KG1 (cell line): ENCODE data around the gene PCDH11X.
"Not testable (repeated sequence)": the region's sequence is repeated elsewhere in the genome, so short reads cannot be mapped to it uniquely, and the experiment has no call there.

Source experiments
- DNase-seq: peaks from one replicate; lab custom pipeline; 2025; lab: John Stamatoyannopoulos, UW

Gene PCDH11X, protein sequence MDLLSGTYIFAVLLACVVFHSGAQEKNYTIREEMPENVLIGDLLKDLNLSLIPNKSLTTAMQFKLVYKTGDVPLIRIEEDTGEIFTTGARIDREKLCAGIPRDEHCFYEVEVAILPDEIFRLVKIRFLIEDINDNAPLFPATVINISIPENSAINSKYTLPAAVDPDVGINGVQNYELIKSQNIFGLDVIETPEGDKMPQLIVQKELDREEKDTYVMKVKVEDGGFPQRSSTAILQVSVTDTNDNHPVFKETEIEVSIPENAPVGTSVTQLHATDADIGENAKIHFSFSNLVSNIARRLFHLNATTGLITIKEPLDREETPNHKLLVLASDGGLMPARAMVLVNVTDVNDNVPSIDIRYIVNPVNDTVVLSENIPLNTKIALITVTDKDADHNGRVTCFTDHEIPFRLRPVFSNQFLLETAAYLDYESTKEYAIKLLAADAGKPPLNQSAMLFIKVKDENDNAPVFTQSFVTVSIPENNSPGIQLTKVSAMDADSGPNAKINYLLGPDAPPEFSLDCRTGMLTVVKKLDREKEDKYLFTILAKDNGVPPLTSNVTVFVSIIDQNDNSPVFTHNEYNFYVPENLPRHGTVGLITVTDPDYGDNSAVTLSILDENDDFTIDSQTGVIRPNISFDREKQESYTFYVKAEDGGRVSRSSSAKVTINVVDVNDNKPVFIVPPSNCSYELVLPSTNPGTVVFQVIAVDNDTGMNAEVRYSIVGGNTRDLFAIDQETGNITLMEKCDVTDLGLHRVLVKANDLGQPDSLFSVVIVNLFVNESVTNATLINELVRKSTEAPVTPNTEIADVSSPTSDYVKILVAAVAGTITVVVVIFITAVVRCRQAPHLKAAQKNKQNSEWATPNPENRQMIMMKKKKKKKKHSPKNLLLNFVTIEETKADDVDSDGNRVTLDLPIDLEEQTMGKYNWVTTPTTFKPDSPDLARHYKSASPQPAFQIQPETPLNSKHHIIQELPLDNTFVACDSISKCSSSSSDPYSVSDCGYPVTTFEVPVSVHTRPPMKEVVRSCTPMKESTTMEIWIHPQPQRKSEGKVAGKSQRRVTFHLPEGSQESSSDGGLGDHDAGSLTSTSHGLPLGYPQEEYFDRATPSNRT (N-terminal part only)

DNA sequence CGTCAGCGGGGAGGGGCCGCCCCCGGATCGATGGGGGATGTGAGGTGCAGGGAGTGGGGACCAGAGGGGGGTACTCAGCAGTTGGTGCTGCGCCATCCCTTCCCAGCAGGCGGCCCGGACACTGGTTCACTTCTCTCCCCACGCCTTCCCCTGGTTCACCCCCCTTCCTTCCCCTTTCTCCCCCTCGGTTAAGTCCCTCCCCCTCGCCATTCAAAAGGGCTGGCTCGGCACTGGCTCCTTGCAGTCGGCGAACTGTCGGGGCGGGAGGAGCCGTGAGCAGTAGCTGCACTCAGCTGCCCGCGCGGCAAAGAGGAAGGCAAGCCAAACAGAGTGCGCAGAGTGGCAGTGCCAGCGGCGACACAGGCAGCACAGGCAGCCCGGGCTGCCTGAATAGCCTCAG lies at the start of gene PCDH11X:
PCDH11X (plus strand) TSS at position 241 of the 400 bp plus-strand sequence. CDS start 56,130 bp downstream, outside the sequence.
- DNase-seq: not testable (repeated sequence)

DNA sequence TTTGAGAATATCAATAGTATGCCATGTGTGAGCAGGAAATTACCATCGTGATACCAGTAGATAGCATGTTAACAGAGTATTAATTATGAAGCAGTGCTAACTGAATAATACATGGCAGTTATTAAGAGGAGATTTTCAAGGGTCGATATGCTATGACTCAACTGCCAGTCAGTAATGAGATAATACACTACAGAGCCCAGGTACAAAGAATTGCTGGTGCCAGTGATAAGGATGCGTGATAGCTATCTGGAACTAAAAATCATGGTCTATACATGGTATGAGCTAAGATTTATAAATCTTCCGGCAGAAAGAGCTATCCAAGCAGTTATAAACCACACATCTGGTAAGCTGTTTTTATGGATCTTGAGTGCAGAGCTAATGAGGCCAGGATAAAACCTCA lies 31.7 kb upstream of the PCDH11X start:
- not testable (repeated sequence) for DNase-seq

DNA sequence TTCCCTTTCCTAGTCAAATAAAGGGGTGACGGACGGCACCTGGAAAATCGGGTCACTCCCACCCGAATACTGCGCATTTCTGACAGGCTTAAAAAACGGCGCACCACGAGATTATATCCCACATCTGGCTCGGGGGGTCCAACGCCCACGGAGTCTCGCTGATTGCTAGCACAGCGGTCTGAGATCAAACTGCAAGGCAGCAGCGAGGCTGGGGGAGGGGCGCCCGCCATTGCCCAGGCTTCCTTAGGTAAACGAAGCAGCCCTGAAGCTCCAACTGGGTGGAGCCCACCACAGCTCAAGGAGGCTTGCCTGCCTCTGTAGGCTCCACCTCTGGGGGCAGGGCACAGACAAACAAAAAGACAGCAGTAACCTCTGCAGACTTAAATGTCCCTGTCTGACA lies 26.2 kb upstream of the PCDH11X start:
- not testable (repeated sequence) for DNase-seq

DNA sequence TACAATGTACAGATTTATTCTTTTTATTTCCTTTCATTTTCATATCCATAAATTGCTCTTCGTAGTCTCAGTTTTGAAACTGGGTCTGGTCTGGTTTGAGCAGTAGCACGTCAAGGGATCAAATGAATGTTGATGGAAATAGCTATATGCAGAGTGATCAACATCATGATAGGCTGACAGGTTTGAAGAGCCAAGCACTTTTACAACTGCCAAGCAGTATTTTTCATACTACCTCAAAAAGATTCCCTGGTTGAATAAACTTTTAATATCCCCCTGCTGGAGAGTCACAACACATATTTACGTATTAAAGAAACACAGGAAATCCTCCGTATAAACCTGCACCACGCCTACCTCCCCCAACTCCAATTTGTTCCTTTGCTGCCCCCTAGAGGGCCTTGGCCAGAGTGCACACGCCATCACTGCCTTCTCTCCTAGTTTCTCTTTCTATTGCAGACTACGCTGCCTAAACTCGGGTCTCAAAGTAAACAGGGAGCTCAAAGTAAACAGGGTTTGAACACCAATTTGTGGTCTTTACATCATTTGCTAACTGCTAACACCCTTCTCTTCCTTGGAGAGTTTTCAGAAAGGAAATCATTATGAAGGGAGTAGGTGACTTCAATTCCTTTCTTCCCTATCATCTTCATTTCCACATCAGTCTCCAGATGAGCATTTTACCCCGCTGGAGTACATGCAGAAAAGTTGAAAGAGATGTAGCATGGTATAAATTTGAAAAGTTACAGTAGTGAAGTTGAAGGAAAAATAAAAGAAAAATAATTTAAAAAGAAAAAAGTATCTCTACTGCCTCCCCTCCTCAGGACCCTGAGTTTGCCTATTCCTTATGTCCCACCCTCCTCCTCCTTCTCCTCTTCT lies 8.3 kb upstream of the PCDH11X start:
- not testable (repeated sequence) for DNase-seq

DNA sequence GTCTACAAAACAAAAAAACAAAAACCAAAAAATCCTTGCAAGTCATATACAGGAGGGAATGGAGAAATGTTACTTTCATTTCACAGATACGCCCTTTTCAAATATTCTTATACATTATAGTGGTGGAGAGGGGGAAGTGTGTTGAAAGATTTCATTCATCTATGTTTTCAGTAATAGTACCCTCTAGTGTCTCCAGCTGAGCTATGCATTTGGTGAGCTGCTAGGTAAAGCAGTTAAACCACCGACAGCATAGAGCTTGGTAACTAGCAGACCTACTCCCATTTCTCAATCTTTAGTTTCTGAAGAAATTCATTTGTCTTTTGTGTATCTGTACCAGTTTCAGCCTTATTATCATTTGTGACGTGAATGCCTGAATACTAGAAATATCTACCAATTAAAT lies 5.2 kb upstream of the PCDH11X start:
- DNase-seq: not testable (repeated sequence)

DNA sequence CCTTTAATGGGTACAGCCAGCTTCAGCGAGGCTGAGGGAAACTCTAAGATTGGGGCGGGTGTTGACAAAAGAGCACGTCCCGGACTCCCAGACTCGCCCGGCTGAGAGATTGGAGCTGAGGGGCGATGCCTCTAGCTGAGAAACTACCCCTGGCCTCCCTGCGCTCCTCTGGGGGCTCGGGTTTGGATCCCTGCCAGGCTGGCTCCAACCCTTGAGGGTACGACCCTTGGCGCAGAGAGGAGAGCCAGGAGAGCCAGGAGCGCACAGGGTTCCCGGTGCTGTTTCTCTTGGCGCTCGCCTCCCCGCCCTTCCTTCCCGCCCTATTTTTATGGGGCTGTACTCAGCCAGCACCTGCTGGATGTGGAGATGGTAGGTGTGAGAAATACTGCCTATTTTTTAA lies 833 bp downstream of the PCDH11X start:
- not testable (repeated sequence) for DNase-seq

DNA sequence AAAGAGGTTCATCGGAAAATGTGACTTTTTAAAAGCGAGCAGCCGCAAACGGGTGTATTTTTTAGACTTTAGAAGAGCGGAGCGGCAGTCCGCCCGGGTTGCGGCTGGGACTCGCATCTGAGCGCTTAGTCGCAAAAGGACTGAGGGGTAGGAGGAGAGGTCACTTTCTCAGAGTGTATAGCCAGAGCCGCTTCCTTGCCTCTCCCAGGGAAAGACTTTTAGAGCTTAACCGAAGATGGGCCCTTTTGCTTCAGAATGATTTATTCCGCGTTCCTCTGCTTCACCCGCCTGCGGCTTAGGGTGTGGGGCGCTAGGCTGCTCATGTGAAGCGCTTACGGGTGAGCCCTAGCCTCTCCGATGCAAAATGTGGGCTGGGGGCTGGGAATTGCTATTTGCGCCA lies 1.5 kb downstream of the PCDH11X start:
- DNase-seq: not testable (repeated sequence)

DNA sequence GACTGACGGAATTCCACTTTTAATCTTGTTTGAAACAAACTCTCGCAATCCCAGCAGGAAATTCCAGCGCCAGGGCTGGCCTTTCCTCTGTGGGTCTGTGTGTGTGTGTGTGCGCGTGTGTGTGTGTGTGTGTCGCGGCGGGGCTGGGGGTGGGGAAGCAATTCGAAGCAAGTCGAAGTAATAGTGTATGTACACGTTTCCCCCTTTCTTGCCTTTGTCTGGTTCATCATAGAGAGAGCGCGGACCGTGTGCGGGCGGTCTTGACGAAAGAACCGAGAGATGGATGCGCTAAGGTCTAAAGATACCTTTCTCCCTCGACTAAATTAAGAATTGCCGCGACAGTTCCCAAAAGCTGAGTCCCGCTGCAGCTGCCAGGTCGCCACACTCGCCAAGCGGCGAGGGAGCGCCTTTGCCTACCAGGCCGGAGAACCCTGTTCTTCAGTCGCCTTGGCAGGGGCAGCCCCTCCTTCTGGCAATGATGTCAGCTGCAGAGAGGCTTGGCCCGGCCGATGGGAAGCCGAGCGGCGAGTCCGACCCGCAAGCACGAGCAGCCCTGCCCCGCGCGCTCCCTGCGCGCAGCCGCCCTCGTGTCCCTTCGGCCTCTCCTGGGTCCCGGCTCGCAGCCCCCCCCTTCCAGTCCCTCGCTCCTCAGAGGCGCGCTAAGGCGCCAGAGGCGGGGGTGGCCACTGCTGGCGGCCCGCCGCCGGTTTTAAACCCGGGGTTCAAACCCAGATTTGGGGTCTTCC lies 2.6 kb downstream of the PCDH11X start:
- not testable (repeated sequence) for DNase-seq

DNA sequence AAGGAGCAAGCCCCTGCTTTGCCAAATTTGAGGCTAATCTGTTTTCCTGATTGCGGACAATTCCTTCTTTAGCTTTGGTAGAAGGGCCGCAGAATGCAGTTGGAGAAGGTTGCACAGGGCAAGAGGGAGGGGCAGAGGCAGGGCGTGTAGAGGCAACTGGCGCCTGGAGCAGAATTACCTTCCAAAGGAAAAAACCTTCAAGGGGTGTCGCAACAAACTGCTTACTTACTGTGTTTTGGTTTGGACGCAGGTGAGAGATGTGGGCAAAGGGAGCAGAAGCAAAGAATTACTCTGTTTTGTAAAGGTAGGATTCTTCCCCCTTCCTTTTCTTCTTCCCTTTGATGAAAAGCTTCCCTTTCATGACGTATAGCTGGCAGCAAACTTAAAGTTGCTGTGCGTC lies 3.6 kb downstream of the PCDH11X start:
- DNase-seq: not testable (repeated sequence)

DNA sequence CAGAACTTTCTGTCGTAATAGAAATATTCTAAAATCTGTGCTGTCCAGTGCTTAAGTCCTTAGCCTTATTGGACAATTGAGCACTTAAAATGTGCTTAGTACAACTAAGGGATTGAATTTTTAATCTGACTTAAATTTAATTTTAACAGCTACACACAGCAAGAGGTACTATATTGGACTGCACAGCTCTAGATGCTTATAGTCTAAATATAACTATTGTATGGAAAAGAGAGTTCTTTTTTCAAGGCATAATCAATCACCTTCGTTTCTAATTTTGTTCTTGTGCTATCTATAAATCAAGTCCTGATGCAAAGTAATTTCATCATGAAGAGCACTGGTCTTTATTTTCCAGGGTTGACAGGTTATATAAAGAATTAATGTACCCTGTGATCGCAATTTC lies 38.4 kb downstream of the PCDH11X start:
- not testable (repeated sequence) for DNase-seq

DNA sequence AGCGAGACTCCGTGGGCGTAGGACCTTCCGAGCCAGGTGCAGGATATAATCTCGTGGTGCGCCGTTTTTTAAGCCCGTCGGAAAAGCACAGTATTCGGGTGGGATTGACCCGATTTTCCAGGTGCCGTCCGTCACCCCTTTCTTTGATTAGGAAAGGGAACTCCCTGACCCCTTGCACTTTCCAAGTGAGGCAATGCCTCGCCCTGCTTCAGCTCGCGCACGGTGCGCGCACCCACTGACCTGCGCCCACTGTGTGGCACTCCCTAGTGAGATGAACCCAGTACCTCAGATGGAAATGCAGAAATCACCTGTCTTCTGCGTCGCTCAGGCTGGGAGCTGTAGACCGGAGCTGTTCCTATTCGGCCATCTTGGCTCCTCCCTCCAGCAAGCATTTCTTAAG lies 46.1 kb downstream of the PCDH11X start:
- DNase-seq: not testable (repeated sequence)
